Breast epithelium (tissue), 3 donors: ENCODE data around the gene GDNF.

Experiments used
- POLR2A ChIP-seq: fragments of 450-650 bp; IDR thresholded peaks from one replicate; pipeline ENCODE4 v1.6.1; 2016; ENCODE audit warnings: antibody characterized with exemption, mild to moderate bottlenecking, moderate library complexity
- TF ChIP-seq, protein P1 (sequence below), 3 donors: fragments of 450-650 bp; IDR thresholded peaks; one replicate each; pipeline ENCODE4 v1.5.1; 2016 to 2017; ENCODE audit warnings: antibody characterized with exemption in 3 of 3, mild to moderate bottlenecking in 3 of 3, moderate library complexity in 3 of 3

- no peak for TF ChIP-seq POLR2A
- TF ChIP-seq, protein P1, sequence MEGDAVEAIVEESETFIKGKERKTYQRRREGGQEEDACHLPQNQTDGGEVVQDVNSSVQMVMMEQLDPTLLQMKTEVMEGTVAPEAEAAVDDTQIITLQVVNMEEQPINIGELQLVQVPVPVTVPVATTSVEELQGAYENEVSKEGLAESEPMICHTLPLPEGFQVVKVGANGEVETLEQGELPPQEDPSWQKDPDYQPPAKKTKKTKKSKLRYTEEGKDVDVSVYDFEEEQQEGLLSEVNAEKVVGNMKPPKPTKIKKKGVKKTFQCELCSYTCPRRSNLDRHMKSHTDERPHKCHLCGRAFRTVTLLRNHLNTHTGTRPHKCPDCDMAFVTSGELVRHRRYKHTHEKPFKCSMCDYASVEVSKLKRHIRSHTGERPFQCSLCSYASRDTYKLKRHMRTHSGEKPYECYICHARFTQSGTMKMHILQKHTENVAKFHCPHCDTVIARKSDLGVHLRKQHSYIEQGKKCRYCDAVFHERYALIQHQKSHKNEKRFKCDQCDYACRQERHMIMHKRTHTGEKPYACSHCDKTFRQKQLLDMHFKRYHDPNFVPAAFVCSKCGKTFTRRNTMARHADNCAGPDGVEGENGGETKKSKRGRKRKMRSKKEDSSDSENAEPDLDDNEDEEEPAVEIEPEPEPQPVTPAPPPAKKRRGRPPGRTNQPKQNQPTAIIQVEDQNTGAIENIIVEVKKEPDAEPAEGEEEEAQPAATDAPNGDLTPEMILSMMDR (IDR thresholded peaks at IDR 0.05), result no peak
Observed at GRCh38 chr5:37836592-37837413, 3.0 kb downstream of the GDNF start.
